Activated CD4-positive, alpha-beta T cell treated with anti-CD3 and anti-CD28 coated beads for 36 hours (primary cell): ENCODE measurements around the gene MATN1. TPM values are rescaled to one million over a fixed set of nuclear protein-coding genes. Genes with fewer than 3 reads are reported as not detected.
"Not testable (repeated sequence)": the region's sequence is repeated elsewhere in the genome, so short reads cannot be mapped to it uniquely, and the experiment has no call there.

Source experiments
- ATAC-seq: fragments of 200-7000 bp; cut with Tn5 transposase; one replicate; pipeline ENCODE4 v1.10.0; 2021; ENCODE audit warnings: mild to moderate bottlenecking, moderate library complexity
- CTCF ChIA-PET: fragments of 350-600 bp; sonication (Branson Sonifier 250); formaldehyde crosslinking; loops from one replicate; lab custom pipeline; 2021; ENCODE audit warnings: antibody characterized with exemption; lab: Charles Lee
- POLR2A ChIA-PET: fragments of 350-600 bp; sonication (Branson Sonifier 250); formaldehyde crosslinking; loops from one replicate; lab custom pipeline; 2021; ENCODE audit warnings: antibody characterized with exemption, inconsistent platforms; lab: Charles Lee
- DNase-seq: peaks from one replicate; pipeline ENCODE4 v3.0.0-alpha.2; 2020
- H3K27ac Mint-ChIP-seq: one replicate; pipeline ENCODE4 v1.8.0; 2021; ENCODE audit warnings: mixed read lengths
- H3K27me3 Mint-ChIP-seq: one replicate; pipeline ENCODE4 v1.8.0; 2021; ENCODE audit warnings: mixed read lengths
- H3K36me3 Mint-ChIP-seq: one replicate; pipeline ENCODE4 v1.8.0; 2021; ENCODE audit warnings: low read depth, mixed read lengths
- H3K4me1 Mint-ChIP-seq: one replicate; pipeline ENCODE4 v1.8.0; 2021; ENCODE audit warnings: mixed read lengths
- H3K4me3 Mint-ChIP-seq: one replicate; pipeline ENCODE4 v1.8.0; 2021; ENCODE audit warnings: mild to moderate bottlenecking, moderate library complexity, mixed read lengths
- H3K9me3 Mint-ChIP-seq: one replicate; pipeline ENCODE4 v1.8.0; 2021; ENCODE audit warnings: low read depth, mixed read lengths
- intact Hi-C, 2 experiments: fragments of 100-400 bp; cut with DNase I in 1 of 2; cut with micrococcal nuclease in 1 of 2; formaldehyde crosslinking; loops; one replicate each; pipeline versions ENCODE4 v1.14.2 to v1.15.1; 2022 to 2024; cut with DNase I, micrococcal nuclease
- total RNA-seq, 2 experiments: library from RNA; stranded (reverse); gene quantifications; one replicate each; pipeline ENCODE4 v1.2.3, GENCODE V29; 2021

The MATN1 gene, protein sequence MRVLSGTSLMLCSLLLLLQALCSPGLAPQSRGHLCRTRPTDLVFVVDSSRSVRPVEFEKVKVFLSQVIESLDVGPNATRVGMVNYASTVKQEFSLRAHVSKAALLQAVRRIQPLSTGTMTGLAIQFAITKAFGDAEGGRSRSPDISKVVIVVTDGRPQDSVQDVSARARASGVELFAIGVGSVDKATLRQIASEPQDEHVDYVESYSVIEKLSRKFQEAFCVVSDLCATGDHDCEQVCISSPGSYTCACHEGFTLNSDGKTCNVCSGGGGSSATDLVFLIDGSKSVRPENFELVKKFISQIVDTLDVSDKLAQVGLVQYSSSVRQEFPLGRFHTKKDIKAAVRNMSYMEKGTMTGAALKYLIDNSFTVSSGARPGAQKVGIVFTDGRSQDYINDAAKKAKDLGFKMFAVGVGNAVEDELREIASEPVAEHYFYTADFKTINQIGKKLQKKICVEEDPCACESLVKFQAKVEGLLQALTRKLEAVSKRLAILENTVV
- under 1 TPM; 0.32 to 0.43 TPM for total RNA-seq

DNA sequence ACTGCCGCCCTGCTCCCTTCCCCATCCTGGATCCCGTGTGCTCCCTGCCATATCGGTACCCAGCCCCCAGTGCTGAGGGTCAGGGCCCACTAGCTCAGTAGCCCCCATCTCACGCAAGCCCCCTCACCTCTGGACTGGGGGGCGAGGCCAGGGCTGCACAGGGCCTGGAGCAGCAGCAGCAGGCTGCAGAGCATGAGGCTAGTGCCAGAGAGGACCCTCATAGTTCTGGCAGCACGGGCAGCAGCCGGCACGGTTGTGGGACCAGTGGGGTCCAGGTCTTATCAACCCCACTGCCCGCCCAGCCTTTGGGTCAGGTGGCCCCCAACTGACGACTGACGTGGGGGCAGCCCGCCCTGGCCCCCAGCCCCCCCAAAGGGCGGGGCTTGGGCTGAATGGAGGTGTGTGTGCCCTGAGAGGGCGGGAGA is at the start of gene MATN1:
Gene MATN1 (minus strand): TSS at position 255 of the 425 bp plus-strand sequence. CDS start 34 bp downstream, at position 221.
- H3K4me1 Mint-ChIP-seq = peaks cover 22% of the 10 kb centered on the region
- peaks cover 6% of the 10 kb centered on the region for H3K36me3 Mint-ChIP-seq
- H3K27ac Mint-ChIP-seq = peak within 1 kb of the TSS; percentile 25
- CTCF ChIA-PET = interaction anchor here (1.2 to 1.6 kb wide), 3 partner anchors 37 to 205 kb away, joined by 3 to 5 read pairs (median 4); no protein-coding TSS in a partner anchor
- ATAC-seq (no peak), DNase-seq (no peak)
- POLR2A ChIA-PET = no interaction called here
- no peaks in the 10 kb centered on the region for H3K27me3 Mint-ChIP-seq
- intact Hi-C loops = no loop called here
- H3K9me3 Mint-ChIP-seq = no peaks in the 10 kb centered on the region
- no peak within 1 kb of the TSS for H3K4me3 Mint-ChIP-seq

DNA sequence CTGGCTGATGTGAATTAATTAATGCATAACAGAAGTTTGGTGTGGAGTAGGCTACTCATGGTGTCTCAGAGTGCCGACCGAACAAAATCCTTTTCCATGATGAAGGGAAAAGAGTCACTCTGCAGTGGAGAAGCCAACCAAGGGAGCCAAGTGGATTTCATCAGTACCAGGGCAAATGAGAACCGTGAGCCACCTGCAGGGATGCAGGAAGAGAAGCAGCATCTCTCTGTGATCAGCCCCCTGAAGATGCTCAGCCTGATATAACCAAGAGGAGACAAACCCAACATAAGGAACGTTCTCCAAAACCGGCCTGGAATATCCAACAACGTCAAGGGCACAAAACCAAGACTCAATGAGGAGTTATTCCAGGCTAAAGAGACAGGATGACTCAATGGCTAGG is 47.6 kb upstream of the MATN1 start:
- Mint-ChIP-seq H3K36me3 (no peaks in the 10 kb centered on the region), H3K27me3 (no peaks in the 10 kb centered on the region), H3K27ac (no peak overlapping the region), H3K4me1 (peaks cover 15% of the 10 kb centered on the region), H3K4me3 (no peak overlapping the region), H3K9me3 (no peaks in the 10 kb centered on the region)
- intact Hi-C loops = no loop called here
- DNase-seq (no peak), ATAC-seq (no peak)
- CTCF ChIA-PET = interaction anchor here (1.0 to 5.0 kb wide), 2 partner anchors 8 to 9 kb away, joined by 3 to 32 read pairs; no protein-coding TSS in a partner anchor
- POLR2A ChIA-PET = no interaction called here

DNA sequence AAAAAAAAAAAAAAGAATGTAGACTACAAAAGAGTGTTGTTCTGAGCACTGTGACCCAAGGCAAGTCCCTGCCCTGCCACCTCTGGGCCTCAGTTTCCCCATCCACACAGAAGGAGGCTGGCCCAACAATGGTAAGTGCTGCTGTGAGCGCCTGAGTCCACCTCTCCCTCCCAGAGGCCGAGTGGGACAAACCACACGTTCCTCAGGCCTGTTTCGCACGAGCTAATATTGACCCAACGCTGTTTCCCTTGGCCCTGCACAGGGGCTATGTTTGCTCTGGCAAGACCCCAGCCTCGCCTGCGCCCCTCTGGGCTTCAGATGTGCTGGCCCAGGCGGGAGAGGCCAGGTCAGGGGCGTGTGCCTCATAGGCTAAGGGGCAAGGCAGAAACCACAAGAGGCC is 46.8 kb upstream of the MATN1 start:
- no peak for ATAC-seq
- intact Hi-C loops = no loop called here
- no peaks in the 10 kb centered on the region for H3K36me3 Mint-ChIP-seq
- peaks cover 24% of the 10 kb centered on the region for H3K4me1 Mint-ChIP-seq
- CTCF ChIA-PET = interaction anchor here (0.6 to 5.0 kb wide), 3 partner anchors 8 to 159 kb away, joined by 3 to 32 read pairs (median 4); no protein-coding TSS in a partner anchor
- no peak for DNase-seq
- no peaks in the 10 kb centered on the region for H3K9me3 Mint-ChIP-seq
- no peak overlapping the region for H3K4me3 Mint-ChIP-seq
- no peaks in the 10 kb centered on the region for H3K27me3 Mint-ChIP-seq
- POLR2A ChIA-PET = no interaction called here
- H3K27ac Mint-ChIP-seq = no peak overlapping the region

DNA sequence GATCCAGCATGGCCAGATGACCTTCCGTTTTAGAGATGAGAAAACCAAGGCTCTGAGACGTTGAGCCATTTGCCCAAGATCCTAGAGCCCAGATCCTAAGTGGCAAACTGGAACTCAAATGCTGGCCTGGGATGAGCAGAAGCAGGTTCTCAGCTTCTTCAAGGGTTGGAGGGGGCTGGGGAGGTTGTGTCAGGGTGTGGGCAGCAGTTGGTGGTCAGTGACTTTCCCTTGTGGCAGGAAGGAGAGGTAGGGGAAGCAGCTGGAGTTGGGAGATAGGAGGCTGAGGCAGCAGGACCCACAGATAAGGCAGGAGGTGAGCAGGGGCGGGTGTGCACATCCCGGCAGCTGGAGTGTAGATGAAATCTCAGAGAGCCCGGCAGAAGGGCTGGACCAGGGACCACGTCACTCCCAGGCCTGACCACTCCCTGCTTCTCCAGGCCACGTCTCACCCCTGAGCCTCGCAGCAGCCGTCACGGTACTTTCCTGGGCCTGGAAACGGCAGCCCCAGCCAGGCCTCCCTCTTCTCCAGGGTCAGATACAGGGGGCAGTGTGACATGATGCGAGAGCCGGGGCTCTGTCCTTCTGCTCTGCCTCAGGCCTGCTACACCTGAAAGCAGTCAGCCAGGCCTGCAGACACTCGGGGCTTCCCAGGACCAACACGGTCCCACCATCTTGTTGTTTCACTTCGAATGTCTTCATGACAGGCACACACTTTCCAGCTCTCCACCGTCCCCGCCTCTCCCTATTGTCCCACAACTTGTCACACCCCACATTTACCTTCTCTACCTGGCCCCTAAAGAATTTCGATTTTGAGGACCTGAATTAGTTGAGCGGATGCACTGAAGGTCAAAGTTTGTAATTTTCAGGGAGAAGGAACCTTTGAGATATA is 45.7 kb upstream of the MATN1 start:
- no peaks in the 10 kb centered on the region for H3K27me3 Mint-ChIP-seq
- ATAC-seq = no peak
- POLR2A ChIA-PET = no interaction called here
- intact Hi-C loops = no loop called here
- H3K36me3 Mint-ChIP-seq = no peaks in the 10 kb centered on the region
- CTCF ChIA-PET = interaction anchor here (1.2 to 5.0 kb wide), 3 partner anchors 8 to 50 kb away, joined by 5 to 32 read pairs (median 8); no protein-coding TSS in a partner anchor
- H3K4me1 Mint-ChIP-seq = peaks cover 30% of the 10 kb centered on the region
- no peaks in the 10 kb centered on the region for H3K9me3 Mint-ChIP-seq
- H3K27ac Mint-ChIP-seq = no peak overlapping the region
- DNase-seq = no peak
- H3K4me3 Mint-ChIP-seq = no peak overlapping the region

DNA sequence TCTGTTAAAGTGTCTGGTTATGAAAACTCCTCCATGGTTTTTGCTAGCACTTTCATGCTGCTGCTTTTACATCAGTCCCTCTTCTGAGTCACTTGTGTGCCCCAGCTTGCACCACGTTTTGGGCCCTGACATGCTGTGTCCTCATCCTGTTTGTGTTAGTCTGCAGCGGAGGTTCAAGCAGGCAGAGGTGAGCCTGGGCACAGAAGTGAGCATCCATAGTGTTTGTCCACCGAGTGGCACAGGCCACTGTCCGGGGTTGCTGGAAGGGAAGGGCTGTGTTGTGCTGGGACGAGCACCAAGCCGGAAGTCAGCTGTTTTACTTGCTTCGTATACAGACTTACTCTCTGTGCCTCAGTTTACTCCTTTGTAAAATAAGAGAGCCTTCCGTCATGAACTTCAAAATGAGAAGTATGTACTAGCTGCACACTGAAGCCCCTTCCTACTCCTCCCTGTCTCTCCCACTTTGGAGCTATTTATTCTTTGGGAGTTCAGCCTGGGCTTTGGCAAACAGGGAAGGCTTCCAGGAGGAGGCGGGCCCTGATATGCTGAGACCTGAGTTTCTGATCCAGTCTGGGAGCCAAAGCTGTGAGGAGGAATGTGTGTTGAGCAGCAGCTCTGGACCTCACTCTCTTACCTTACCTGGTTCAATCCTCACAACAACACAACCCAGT is 44.9 kb upstream of the MATN1 start:
- Mint-ChIP-seq H3K27me3 (no peaks in the 10 kb centered on the region), H3K27ac (peak overlapping the region; percentile 12), H3K4me1 (peaks cover 34% of the 10 kb centered on the region), H3K4me3 (no peak overlapping the region), H3K9me3 (no peaks in the 10 kb centered on the region), H3K36me3 (no peaks in the 10 kb centered on the region)
- intact Hi-C loops = no loop called here
- ChIA-PET CTCF (interaction anchor here (0.7 to 5.0 kb wide), 4 partner anchors 10 to 50 kb away, joined by 4 to 32 read pairs (median 6); no protein-coding TSS in a partner anchor), POLR2A (interaction anchor here (0.7 kb wide), 1 partner anchor 528 kb away, joined by 3 read pairs; the partner anchor contains the start of genes SNRNP40 and ZCCHC17)
- ATAC-seq (peak; percentile 51), DNase-seq (peak; percentile 48)

DNA sequence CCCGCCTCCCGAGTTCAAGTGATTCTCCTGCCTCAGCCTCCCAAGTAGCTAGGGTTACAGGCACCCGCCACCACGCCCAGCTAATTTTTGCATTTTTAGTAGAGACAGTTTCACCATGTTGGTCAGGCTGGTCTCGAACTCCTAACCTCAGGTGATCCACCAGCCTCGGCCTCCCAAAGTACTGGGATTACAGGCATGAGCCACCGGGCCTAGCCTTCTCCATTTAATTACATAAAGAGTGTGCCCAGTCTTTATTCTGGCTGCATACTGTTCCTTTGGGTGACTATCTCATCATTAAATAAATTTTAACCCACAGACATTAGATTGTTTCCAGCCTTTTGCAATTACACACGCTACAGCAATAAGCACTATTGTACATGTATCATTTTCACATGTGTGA is 43.6 kb upstream of the MATN1 start:
- H3K4me1 Mint-ChIP-seq = peaks cover 47% of the 10 kb centered on the region
- H3K27ac Mint-ChIP-seq, DNase-seq, POLR2A ChIA-PET, H3K36me3 Mint-ChIP-seq, ATAC-seq, H3K4me3 Mint-ChIP-seq, H3K9me3 Mint-ChIP-seq, H3K27me3 Mint-ChIP-seq: not testable (repeated sequence)
- CTCF ChIA-PET = interaction anchor here (1.1 to 5.0 kb wide), 4 partner anchors 12 to 48 kb away, joined by 4 to 32 read pairs (median 12); no protein-coding TSS in a partner anchor
- intact Hi-C loops = loop anchor here in 1 of 2 experiments (1.0 kb wide), 1 partner anchor 36 kb away; no protein-coding TSS in a partner anchor

DNA sequence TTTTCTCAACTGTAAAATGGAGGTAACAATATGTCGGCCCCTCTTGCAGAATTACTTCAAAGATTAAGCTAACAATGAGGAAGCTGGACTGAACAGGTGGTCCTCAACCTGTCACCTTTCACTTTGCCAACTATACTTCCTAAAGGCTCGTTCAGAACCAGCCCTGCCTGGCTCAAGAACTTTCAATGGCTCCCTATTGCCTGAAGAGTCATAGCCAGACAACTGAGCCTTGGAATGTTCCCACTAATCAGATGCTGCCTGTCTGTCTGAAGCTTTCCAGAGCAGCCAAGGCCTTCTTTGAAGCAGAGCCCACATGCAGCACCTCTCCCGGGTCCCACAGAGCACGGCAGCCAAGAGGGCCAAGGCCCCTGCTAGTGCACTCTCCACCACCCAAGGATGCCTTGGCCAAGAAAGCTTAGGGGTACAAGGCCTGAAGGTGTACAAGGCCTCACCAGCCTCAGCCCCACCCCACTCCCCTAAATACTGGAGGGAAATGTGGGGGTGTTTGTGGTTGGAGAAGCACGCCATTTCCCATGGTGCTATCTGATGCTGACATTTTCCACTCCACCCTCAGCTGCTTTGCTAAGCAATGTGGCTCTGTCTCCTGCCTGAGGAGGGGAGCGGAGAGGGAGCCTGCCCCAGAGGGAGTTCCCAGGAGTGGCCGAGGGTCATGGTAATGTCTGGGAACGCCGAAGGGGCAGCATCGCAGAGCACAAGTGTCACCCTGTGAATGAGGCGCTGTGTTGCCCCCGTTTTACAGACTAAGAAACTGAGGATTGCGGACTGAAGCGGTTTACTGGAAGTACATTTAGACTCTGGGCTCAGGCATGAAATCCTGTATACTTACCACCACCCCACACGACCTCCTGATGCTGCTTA is 42.4 kb upstream of the MATN1 start:
- ChIA-PET POLR2A (interaction anchor here (1.3 kb wide), 1 partner anchor 9 kb away, joined by 3 read pairs; no protein-coding TSS in a partner anchor), CTCF (interaction anchor here (1.1 to 5.0 kb wide), 3 partner anchors 13 to 47 kb away, joined by 3 to 32 read pairs (median 19); no protein-coding TSS in a partner anchor)
- intact Hi-C loops = loop anchor here in 1 of 2 experiments (1.0 kb wide), 1 partner anchor 34 kb away; no protein-coding TSS in a partner anchor
- DNase-seq = peak; percentile 58
- Mint-ChIP-seq H3K27ac (peak overlapping the region; percentile 92), H3K4me3 (peak overlapping the region; percentile 67), H3K27me3 (no peaks in the 10 kb centered on the region), H3K4me1 (peaks cover 59% of the 10 kb centered on the region), H3K9me3 (no peaks in the 10 kb centered on the region), H3K36me3 (no peaks in the 10 kb centered on the region)
- ATAC-seq = peak; percentile 52

DNA sequence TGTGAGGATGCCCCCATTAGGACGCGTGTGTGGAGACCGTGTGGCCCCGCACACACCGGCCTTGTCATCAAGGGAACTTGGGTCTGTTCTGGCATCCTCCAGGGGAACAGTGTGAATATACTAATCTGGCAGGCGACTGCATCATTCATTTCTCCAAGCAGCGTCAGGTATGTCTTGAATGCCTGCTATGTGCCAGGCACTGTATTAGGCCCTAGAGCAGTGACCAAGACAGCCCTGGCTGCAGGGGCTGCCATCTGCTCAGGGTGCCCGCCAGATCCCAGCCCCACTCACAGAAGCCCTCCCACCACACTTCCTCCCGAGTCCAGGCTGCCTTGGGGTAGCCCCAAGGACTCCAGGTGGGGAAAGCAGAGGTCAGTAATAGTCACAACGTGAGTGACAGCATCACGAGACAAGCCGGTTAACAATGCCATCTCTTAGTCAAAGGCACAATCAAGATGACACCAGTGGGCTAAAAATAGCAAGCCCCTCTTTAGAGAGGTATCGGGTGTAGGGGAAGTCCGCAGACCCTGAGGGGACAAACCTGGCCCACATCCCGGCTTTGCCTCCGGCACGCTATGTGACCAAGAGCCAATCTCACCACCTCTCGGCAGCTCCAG is 41.7 kb upstream of the MATN1 start:
- no peaks in the 10 kb centered on the region for H3K27me3 Mint-ChIP-seq
- no peaks in the 10 kb centered on the region for H3K36me3 Mint-ChIP-seq
- CTCF ChIA-PET = interaction anchor here (1.1 to 3.9 kb wide), 2 partner anchors 15 to 46 kb away, joined by 3 to 19 read pairs; no protein-coding TSS in a partner anchor
- POLR2A ChIA-PET = interaction anchor here (1.3 kb wide), 1 partner anchor 9 kb away, joined by 3 read pairs; no protein-coding TSS in a partner anchor
- peaks cover 66% of the 10 kb centered on the region for H3K4me1 Mint-ChIP-seq
- H3K27ac Mint-ChIP-seq = peak overlapping the region; percentile 92
- H3K9me3 Mint-ChIP-seq = no peaks in the 10 kb centered on the region
- intact Hi-C loops = no loop called here
- no peak overlapping the region for H3K4me3 Mint-ChIP-seq
- DNase-seq (no peak), ATAC-seq (no peak)

DNA sequence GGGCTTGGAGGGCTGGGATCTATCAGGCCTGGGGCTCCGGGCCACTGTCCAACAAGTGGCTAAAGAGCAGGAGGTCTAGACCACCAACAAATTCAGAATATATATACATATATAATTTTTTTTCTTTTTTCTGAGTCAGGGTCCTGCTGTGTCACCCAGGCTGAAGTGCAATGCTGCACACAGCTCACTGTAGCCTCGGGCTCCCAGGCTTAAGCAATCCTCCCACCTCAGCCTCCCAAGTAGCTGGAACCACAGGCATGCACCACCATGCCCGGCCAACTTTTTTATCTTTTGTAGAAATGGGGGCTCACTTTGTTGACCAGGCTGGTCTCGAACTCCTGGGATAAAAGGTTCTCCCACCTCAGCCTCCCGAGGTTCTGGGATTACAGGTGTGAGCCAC is 41.0 kb upstream of the MATN1 start:
- ATAC-seq (no peak), DNase-seq (no peak)
- ChIA-PET POLR2A (no interaction called here), CTCF (interaction anchor here (3.9 to 12.9 kb wide), 2 partner anchors 16 to 45 kb away, joined by 19 to 158 read pairs; no protein-coding TSS in a partner anchor)
- H3K4me3 Mint-ChIP-seq = no peak overlapping the region
- no peaks in the 10 kb centered on the region for H3K36me3 Mint-ChIP-seq
- H3K4me1 Mint-ChIP-seq = peaks cover 73% of the 10 kb centered on the region
- intact Hi-C loops = no loop called here
- H3K27ac Mint-ChIP-seq = no peak overlapping the region
- H3K27me3 Mint-ChIP-seq = no peaks in the 10 kb centered on the region
- H3K9me3 Mint-ChIP-seq = no peaks in the 10 kb centered on the region
